Endothelial cell of coronary artery (primary cell): Measurements from ENCODE around the gene GZMB. TPM values are rescaled to one million over a fixed set of nuclear protein-coding genes. Genes with fewer than 3 reads are reported as not detected.

Experiments used
- total RNA-seq: library from RNA; depleted of rRNA; stranded (reverse); fragments of >200 nt; gene quantifications from 2 replicates; pipeline ENCODE4 v1.2.3, GENCODE V29; 2014

The GZMB gene
- total RNA-seq, result not detected in 2 replicates

GRCh38 chr14:24634158-24634557 lies at the start of gene GZMB:
Gene GZMB, minus strand, starts transcription at chr14:24634190. Its CDS starts 30 bp downstream, at chr14:24634160.

DNA sequence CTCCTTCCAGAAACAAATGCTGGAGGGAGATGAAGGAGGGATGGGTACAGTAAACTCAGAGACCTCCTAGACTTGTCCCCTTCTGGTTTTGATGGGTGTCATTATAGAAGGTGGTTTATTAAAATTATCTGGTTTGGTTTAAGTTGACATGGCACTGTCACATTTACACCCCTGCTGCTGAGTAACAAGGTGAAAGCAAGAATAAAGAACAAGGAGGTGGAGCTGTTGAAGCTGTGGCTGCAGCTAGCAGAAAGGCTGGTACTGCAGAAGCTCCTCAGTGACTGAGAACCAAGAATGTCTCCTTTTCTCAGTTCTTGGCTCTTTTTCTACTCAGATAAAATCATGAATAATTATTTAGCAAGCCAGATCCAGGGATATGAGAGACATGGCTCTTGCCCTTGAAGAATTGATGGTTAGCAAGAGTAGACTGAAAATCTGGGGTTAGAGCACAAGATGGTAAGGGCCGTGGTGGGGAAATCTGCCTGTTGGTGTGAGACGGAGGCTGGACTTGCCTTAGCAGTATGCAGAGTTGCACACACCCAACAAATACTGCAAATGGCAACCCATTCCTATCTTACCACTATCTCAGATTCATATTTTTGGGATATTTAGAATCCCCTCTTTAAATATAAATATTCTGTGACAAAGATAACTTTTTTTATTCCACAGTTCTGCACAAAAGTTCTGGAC lies 24.2 kb downstream of the GZMB start, which contains the start of gene GZMH:
Gene GZMH (minus strand): TSS at position 31 of the 690 bp plus-strand sequence. CDS start 72 bp downstream, outside the sequence.

Other genes with a start within 250 kb of the GZMB start
- 8.0 and 14.1 TPM in 2 replicates for gene NYNRIN, start 235.2 kb downstream of the GZMB start, total RNA-seq
- 1.3 and 2.6 TPM in 2 replicates for gene CBLN3, start 204.5 kb downstream of the GZMB start, total RNA-seq
- 46.2 and 73.3 TPM in 2 replicates for gene KHNYN, start 204.2 kb downstream of the GZMB start, total RNA-seq
- gene SDR39U1, start 191.4 kb downstream of the GZMB start, total RNA-seq, result 7.9 and 9.3 TPM in 2 replicates
- gene CMA1, start 125.9 kb downstream of the GZMB start, total RNA-seq, result not detected in 2 replicates
- not detected in 2 replicates for gene CTSG, start 57.9 kb downstream of the GZMB start, total RNA-seq
- not detected in 2 replicates for gene GZMH, start 24.5 kb downstream of the GZMB start, total RNA-seq